GM21619 (cell line): ENCODE measurements around the gene GNL1.
"Not testable (repeated sequence)": the region's sequence is repeated elsewhere in the genome, so short reads cannot be mapped to it uniquely, and the experiment has no call there.

Experiments used
- ATAC-seq: cut with Tn5 transposase; IDR thresholded peaks from one replicate; pipeline ENCODE4 v1.9.1; 2021; ENCODE audit not compliant: unreplicated experiment

GNL1 gene

GRCh38 chr6:30500421-30501355, 55.6 kb downstream of the GNL1 start:
- no peak for ATAC-seq

DNA sequence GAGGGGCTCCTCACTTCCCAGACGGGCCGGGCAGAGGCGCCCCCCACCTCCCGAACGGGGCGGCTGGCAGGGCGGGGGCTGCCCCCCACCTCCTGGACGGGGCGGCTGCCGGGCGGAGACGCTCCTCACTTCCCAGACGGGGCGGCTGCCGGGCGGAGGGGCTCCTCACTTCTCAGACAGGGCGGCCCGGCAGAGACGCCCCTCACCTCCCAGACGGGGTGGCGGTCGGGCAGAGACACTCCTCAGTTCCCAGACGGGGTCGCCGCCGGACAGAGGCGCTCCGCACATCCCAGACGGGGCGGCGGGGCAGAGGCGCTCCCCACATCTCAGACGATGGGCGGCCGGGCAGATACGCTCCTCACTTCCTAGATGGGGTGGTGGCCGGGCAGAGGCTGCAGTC, 57.6 kb downstream of the GNL1 start:
- ATAC-seq: not testable (repeated sequence)

GRCh38 chr6:30497714-30498113, 58.6 kb downstream of the GNL1 start:
- ATAC-seq: no peak

- not testable (repeated sequence) for ATAC-seq
Observed at GRCh38 chr6:30497261-30497599, 59.1 kb downstream of the GNL1 start.

- ATAC-seq: no peak
Observed at GRCh38 chr6:30495993-30496392, 60.3 kb downstream of the GNL1 start.

GRCh38 chr6:30495060-30495459, 61.2 kb downstream of the GNL1 start:
- not testable (repeated sequence) for ATAC-seq

GRCh38 chr6:30494291-30494861, 61.9 kb downstream of the GNL1 start:
- no peak for ATAC-seq

GRCh38 chr6:30493643-30494250, 62.5 kb downstream of the GNL1 start:
- no peak for ATAC-seq

DNA sequence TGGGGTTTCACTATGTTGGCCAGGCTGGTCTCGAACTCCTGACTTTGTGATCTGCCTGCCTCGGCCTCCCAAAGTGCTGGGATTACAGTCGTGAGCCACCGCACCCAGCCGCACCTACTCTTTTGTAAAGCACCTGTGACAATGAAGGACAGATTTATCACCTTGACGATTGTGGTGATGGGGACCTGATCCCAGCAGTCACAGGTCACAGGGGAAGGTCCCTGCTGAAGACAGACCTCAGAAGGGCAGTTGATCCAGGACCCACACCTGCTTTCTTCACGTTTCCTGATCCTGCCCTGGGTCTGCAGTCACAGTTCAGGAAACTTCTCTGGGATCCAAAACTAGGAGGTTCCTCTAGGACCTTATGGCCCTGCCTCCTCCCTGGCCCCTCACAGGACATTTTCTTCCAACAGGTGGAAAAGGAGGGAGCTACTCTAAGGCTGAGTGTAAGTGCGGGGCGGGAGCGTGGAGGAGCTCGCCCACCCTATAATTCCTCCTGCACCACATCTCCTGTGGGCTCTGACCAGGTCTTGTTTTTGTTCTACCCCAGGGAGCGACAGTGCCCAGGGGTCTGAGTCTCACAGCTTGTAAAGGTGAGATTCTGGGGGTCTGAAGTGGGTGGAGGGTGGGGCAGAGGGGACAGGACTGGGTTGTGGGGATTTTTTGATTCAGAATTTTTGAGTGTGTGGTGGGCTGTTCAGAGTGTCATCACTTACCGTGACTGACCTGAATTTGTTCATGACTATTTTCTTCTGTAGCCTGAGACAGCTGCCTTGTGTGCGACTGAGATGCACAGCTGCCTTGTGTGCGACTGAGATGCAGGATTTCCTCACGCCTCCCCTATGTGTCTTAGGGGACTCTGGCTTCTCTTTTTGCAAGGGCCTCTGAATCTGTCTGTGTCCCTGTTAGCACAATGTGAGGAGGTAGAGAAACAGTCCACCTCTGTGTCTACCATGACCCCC, 64.0 kb downstream of the GNL1 start:
- ATAC-seq: no peak
